ENCODE results near the gene GATAD2A. TPM values are rescaled to one million over a fixed set of nuclear protein-coding genes. Genes with fewer than 3 reads are reported as not detected.

The GATAD2A gene
- total and polyA plus RNA-seq, 9 of the 15 experiments (the other 6 are each of a cell fraction or from before 2014, with no cell fraction given) = 2.4 to 226 (median 44.2) TPM

- TF ChIP-seq MLLT1 (IDR thresholded peaks at IDR 0.05) = peak in 1 of 2 experiments; percentile 55; a peak in 1 of 4 replicates
- no peak for TF ChIP-seq TEAD4 (IDR thresholded peaks at IDR 0.05; ENCODE audit: low read length)
- TF ChIP-seq TEAD4 (CRISPR knock-in tag; IDR thresholded peaks at IDR 0.05; ENCODE audit: borderline replicate concordance) = no peak
- 0 out of 2 replicates have a peak, but pooled peaks have one; percentile 5 for TF ChIP-seq RBM14 (IDR thresholded peaks at IDR 0.05; ENCODE audit: borderline replicate concordance, insufficient read depth, low read depth, low read length)
- TF ChIP-seq, protein P1, sequence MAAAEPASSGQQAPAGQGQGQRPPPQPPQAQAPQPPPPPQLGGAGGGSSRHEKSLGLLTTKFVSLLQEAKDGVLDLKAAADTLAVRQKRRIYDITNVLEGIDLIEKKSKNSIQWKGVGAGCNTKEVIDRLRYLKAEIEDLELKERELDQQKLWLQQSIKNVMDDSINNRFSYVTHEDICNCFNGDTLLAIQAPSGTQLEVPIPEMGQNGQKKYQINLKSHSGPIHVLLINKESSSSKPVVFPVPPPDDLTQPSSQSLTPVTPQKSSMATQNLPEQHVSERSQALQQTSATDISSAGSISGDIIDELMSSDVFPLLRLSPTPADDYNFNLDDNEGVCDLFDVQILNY (CRISPR knock-in tag; IDR thresholded peaks at IDR 0.05) = no peak
- TF ChIP-seq BACH1 (tag; IDR thresholded peaks at IDR 0.05) = 0 out of 2 replicates have a peak, but pooled peaks have one; percentile 5
- TF ChIP-seq, protein P2, sequence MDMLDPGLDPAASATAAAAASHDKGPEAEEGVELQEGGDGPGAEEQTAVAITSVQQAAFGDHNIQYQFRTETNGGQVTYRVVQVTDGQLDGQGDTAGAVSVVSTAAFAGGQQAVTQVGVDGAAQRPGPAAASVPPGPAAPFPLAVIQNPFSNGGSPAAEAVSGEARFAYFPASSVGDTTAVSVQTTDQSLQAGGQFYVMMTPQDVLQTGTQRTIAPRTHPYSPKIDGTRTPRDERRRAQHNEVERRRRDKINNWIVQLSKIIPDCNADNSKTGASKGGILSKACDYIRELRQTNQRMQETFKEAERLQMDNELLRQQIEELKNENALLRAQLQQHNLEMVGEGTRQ (CRISPR knock-in tag; IDR thresholded peaks at IDR 0.05) = no peak
Observed at GRCh38 chr19:19514881-19515641, 109.6 kb downstream of the GATAD2A start, which contains the start of gene TSSK6 (continued).
